Adrenal gland (tissue), 5 donors: ENCODE measurements around the gene FAM219A.
A peak's percentile ranks its signal among the peaks of the same experiment; 100 is the strongest.

Experiments
- POLR2A ChIP-seq, 2 donors: fragments of 450-650 bp; IDR thresholded peaks; one replicate each; pipeline ENCODE4 v1.6.1; 2017; ENCODE audit warnings: antibody characterized with exemption in 2 of 2, mild to moderate bottlenecking in 2 of 2, moderate library complexity in 1 of 2
- TF ChIP-seq, protein P1 (sequence below), 6 experiments: fragments of 450-650 bp in 4 of 6; fragments of 200-600 bp in 2 of 6; sonication (generic) in 1 of 6; IDR thresholded peaks; 1 replicate in 5 of 6; 2 replicates in 1 of 6; pipeline versions ENCODE4 v1.5.1 to v1.8.0; 2016 to 2021; ENCODE audit warnings: antibody characterized with exemption in 6 of 6, mild to moderate bottlenecking in 2 of 6, moderate library complexity in 1 of 6
- donor health status: DM: no; HTN: no; CAD: no.

DNA sequence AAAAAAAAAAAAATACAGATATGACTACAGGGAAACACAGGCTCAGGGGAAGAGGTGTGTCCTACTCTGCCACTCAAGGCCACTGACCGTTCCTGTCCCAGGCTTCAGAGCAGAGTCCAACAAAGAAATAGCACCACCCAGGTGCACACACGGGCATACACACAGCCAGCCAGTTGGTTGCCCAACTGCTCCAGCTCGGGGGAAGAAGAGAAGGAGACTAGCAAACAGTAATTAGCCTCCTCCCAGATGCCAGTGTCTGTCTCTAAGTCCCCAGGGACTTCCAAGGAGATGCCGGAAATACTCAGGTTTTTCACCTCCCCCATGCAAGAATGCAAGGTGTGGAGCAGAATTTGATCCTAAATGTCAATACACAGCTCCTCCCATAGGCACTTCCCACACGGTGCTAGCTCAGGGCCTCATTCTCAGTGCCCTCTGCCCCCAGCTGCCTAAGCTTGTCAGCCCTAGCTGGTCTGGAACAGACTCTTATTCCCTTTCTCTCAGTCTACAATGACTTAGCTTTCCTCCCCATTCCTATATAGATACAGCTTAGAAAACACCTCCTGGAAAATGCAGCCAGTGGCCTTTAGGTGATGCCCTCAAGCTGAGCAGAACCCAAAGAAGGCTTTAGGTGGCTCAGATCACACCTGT lies 83.3 kb downstream of the FAM219A start:
- TF ChIP-seq, protein P1, sequence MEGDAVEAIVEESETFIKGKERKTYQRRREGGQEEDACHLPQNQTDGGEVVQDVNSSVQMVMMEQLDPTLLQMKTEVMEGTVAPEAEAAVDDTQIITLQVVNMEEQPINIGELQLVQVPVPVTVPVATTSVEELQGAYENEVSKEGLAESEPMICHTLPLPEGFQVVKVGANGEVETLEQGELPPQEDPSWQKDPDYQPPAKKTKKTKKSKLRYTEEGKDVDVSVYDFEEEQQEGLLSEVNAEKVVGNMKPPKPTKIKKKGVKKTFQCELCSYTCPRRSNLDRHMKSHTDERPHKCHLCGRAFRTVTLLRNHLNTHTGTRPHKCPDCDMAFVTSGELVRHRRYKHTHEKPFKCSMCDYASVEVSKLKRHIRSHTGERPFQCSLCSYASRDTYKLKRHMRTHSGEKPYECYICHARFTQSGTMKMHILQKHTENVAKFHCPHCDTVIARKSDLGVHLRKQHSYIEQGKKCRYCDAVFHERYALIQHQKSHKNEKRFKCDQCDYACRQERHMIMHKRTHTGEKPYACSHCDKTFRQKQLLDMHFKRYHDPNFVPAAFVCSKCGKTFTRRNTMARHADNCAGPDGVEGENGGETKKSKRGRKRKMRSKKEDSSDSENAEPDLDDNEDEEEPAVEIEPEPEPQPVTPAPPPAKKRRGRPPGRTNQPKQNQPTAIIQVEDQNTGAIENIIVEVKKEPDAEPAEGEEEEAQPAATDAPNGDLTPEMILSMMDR (IDR thresholded peaks at IDR 0.05) = no peak
- peak in 1 of 2 donors; percentile 33 for TF ChIP-seq POLR2A (IDR thresholded peaks at IDR 0.05)
